GM19455 (cell line): ENCODE data around the gene RFNG.
A peak's percentile ranks its signal among the peaks of the same experiment; 100 is the strongest.

Experiments
- ATAC-seq: cut with Tn5 transposase; IDR thresholded peaks from one replicate; pipeline ENCODE4 v1.9.1; 2021; ENCODE audit not compliant: unreplicated experiment

Gene RFNG

GRCh38 chr17:82029391-82029790 lies 22.2 kb downstream of the RFNG start:
- no peak for ATAC-seq

DNA sequence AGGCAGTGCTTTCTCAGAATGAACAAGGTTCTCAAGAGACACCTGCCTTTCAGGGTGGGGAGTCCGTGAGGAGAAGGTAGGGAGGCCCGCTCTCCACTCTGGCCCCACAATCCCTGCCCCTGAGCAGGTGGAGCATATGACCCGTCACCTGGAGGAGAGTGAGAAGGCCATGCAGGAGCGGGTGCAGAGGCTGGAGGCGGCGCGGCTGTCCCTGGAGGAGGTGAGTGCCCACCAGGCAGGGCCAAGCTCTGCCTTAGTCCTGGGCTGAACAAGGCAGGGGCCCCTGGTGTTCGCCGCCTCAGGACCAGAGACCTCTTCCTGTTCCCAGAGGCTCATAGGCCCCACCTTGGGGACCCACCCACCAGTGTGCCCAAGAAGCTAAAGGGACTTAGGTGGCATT lies 22.6 kb downstream of the RFNG start:
- ATAC-seq, result no peak

GRCh38 chr17:82028246-82028645 lies 23.4 kb downstream of the RFNG start:
- ATAC-seq, result no peak

GRCh38 chr17:82025401-82026107 lies 26.1 kb downstream of the RFNG start:
- no peak for ATAC-seq

- ATAC-seq, result no peak
Measured at GRCh38 chr17:82024859-82025258, 26.8 kb downstream of the RFNG start.

GRCh38 chr17:82023447-82024241 lies 28.0 kb downstream of the RFNG start:
- peak; percentile 9 for ATAC-seq

DNA sequence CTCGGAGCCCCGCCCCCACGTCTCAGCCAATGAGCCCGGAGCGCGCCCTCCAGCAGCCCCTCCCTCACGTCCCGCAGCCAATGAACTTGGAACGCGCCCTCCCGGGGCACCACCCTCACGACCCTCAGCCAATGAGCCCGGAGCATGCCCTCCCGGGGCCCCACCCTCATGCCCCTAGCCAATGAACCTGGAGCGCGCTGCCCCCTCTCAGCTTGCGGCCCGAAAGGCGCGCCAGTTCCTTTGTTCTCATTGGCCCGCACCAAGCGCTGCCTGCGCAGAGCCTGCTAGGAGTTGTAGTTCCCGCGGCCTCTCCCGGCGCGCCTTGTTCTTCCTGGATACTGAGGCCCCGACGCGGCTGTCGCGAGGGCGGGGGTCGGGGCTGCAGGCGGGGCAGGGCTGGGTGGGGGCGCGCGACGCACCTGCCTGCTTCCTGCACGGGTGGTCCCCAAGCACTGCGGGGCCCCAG lies 28.6 kb downstream of the RFNG start, which contains the start of gene LRRC45:
Gene LRRC45, plus strand, starts transcription at position 325 of the 466 bp plus-strand sequence. CDS start 339 bp downstream, outside the sequence.
- ATAC-seq, result peak; percentile 84

DNA sequence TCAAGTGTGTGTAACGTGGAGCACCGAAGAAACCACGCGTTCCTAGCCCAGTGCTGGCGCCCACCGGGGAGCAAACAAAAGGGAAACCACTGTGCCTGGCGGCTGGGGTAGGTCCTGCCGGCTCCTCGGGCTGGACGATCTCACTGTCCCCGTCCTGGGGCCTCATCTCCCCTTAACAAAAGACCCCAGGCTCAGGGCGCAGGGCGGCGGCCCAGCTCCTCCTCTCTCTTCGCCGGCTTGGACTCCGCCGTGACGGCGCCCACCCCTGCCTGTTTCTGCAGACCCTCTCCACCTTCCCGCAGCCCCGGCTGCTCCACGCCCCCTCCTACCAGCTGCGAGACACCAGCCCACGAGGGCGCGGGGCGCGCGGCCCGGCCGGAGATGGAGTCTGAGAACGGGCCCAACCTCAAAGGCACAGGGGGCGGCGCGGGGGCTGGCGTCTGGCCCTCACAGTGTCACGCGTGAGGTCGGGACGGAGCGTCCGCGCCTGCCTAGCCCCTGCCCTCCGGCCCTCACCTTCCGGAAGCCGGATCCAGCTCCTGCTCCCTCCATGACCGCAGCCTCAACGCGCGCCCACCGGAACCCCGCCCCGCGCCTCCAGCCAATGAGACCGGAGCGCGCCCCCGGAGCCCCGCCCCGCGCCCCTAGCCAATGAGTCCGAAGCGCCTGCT lies 29.2 kb downstream of the RFNG start, which contains the start of gene CENPX:
Gene CENPX, minus strand, starts transcription at position 569 of the 671 bp plus-strand sequence. Its CDS starts 17 bp downstream, at position 552.
- ATAC-seq, result no peak

DNA sequence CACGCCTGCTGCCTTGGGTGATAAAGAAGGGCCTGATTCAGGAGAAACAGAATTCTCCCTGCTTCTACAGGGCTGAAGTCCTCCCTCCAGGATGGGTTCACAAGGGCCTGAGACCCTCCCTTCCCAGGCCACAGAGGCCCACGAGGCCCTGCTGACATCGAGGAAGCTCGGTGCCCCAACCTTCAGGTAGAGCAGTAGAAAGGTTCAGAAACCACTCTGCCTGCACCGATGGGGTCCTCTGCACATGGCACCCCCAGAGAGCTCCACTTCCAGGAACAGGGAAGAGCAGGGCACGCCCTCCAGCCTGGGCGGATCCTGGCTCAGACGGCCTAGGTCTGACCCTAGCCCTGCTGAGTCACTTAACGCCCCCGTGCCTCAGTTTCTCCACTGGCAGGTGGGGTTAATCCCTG lies 29.7 kb downstream of the RFNG start:
- ATAC-seq, result no peak

DNA sequence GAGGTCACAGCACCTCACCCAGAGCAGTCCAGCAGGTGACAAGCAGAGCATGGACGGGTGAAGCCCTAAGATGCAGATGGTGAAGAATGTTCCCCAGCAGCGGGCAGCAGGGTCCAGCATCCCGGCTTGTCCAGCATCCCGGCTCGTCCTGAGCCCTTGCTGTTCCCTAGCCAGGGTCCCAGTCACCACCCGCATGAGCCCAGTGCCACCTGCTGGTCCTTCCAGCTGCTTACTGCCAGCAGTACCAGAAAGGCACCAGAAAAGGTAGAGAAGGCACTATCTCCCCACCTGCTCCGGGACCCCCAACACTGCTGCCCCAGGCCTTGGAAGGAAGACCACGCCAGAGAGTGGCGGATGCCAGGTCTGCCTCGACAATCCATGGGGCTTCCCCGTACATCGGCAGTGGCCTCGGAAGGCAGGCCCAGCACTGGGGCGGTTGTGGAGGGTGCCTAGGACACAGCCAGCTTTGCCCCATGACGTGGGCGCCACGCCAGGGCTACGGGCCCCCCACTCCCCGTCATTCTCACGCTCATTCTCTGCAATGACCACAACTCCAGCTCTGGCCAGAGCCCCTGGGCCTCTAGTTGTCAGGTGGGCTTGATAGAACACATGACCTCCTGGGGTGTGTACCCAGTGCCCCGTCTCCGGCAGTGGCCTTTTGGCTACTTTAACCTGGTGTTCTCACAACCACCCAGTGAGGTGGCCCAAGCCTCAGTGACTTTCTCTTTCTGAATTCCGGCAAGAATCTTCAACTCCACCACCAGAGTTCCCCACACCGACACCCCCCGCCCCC lies 30.3 kb downstream of the RFNG start:
- ATAC-seq, result no peak

GRCh38 chr17:82020572-82021106 lies 31.0 kb downstream of the RFNG start:
- ATAC-seq, result no peak

- no peak for ATAC-seq
Measured at GRCh38 chr17:82019690-82020571, 31.7 kb downstream of the RFNG start.

DNA sequence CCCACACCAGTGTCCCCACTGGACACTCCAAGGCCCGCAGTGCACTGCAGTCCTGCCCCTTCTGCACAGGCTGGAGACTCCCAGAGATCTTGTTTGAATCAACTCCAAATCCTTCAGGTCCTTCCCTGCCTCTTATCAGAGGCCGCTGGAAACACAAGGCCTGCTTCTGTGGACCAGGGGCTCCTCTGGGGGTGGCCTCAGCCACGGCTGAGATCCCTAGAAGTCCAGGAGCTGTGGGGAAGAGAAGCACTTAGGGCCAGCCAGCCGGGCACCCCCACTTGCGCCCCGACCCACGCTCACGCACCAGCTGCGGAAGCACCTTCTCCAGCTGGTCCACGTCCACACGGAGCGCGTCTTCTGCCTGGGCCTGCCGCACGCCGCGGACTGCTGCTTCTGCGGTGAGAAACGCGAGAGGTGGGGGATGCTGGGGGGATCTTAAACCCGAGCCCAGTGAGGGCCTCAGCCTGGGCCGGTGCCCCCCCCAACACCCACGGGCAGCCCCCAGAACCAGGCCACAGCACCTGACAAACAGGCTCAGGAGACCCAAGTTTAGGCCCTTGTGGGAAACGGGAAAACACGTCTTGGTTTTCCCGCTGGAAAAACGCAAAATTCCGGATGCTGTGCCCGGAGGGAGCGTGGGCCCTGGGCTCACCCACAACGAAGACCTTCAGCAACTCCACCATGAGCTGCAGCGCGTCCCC lies 32.5 kb downstream of the RFNG start:
- no peak for ATAC-seq

DNA sequence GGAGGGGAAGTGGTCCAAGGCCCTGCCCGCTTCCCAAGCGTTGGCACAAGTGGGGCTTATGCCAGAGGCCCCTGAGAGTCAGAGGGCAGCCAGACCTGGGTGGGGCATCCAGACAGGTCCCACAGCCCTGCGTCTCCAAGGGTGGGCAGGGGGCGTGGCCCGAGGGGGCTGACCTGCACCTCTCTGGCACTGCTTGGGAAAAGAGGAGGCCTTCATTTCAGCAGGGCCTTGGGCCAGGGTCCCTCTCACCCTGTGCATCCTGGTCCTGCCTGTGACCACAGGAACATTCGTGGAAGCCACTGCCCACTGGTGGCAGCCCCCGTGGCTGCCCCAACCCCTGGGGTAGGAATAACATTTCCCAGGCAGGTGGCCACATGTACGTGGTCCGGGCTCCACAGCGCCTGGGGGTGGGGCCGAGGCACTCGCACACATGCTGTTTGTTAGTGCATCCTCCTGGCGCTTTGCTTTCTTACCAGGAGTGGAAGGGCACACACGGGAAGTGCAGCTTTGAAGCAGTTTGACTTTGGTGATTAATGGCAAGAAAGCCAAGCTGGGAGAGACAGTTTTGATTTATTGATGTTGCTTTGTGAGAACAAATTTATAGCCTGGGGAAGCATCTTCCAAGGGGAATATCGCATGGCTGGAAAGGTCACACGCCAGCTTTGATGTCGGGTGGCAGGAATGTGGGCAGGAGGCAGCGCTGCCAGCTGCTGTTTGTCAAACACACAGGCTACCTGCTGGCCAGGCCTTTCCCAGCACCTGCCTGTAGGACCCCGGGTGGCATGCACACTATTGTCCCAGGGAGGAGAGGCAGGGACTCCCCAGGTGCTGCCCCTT lies 33.2 kb downstream of the RFNG start:
- ATAC-seq, result no peak

DNA sequence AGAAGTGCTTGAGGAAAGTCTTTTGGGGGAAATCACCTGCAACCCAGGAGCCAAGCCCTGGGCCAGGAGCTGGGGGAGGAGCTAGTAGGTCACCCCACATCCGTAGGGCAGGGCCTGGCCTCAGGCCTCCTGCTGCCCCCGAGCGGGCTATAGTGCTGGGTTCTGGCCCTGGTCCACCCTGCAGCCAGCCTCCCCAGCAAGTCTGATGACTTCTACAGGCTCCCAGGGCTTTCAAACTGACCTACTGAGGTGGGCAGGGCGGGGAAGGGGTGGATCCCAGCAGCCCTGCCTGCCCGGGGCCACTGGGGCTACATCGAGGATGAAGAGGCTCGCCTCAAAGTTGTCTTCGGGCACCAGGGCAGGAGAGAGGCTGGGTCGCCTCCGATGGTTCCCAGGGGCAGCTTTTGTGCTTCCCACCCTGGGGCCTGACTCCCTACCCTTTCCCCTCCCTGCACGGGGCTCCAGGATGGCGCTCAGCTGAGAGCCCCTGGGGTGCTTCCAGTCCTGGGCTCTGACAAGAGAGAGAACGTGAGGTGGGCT lies 33.9 kb downstream of the RFNG start:
- no peak for ATAC-seq

- no peak for ATAC-seq
Measured at GRCh38 chr17:82016875-82017459, 34.6 kb downstream of the RFNG start.
